Neural progenitor cell (in vitro differentiated cells): ENCODE data around the gene MLH1. TPM values are rescaled to one million over a fixed set of nuclear protein-coding genes. Genes with fewer than 3 reads are reported as not detected.

Experiments used
- DNase-seq: peaks from one replicate; pipeline ENCODE4 v3.0.0-alpha.2; 2016; ENCODE audit warnings: low spot score
- H2AFZ ChIP-seq: fragments of 200-600 bp; sonication (generic); replicated peaks from 2 replicates; pipeline ENCODE4 v1.6.1; 2016; ENCODE audit warnings: antibody characterized with exemption
- H3F3A ChIP-seq: fragments of 200-600 bp; sonication (generic); 2 replicates; pipeline ENCODE4 v1.6.1; 2016; ENCODE audit warnings: antibody characterized with exemption, low read depth
- H3K27ac ChIP-seq: fragments of 200-600 bp; sonication (generic); 2 replicates; pipeline ENCODE4 v1.5.1; 2016; ENCODE audit warnings: mild to moderate bottlenecking
- H3K27me3 ChIP-seq: fragments of 200-600 bp; sonication (generic); 2 replicates; pipeline ENCODE4 v1.6.1; 2016; ENCODE audit warnings: mild to moderate bottlenecking, moderate library complexity
- H3K36me3 ChIP-seq: fragments of 200-600 bp; sonication (generic); 2 replicates; pipeline ENCODE4 v1.5.1; 2016
- H3K4me1 ChIP-seq: fragments of 200-600 bp; sonication (generic); 2 replicates; pipeline ENCODE4 v1.6.1; 2016; ENCODE audit warnings: mixed run types
- H3K4me2 ChIP-seq: fragments of 200-600 bp; sonication (generic); 2 replicates; pipeline ENCODE4 v1.6.1; 2016
- H3K4me3 ChIP-seq: fragments of 200-600 bp; sonication (generic); 2 replicates; pipeline ENCODE4 v1.5.1; 2016
- H3K79me2 ChIP-seq: fragments of 200-600 bp; sonication (generic); 2 replicates; pipeline ENCODE4 v1.6.1; 2016; ENCODE audit warnings: low read depth
- H3K9ac ChIP-seq: fragments of 200-600 bp; sonication (generic); 2 replicates; pipeline ENCODE4 v1.6.1; 2016
- H3K9me3 ChIP-seq: fragments of 200-600 bp; sonication (generic); 2 replicates; pipeline ENCODE4 v1.5.1; 2016; ENCODE audit warnings: low read depth
- H4K20me1 ChIP-seq: fragments of 200-600 bp; sonication (generic); 2 replicates; pipeline ENCODE4 v1.6.1; 2016; ENCODE audit warnings: low read depth
- H3K27ac Mint-ChIP-seq: 3 replicates; pipeline ENCODE4 v1.8.0; 2021; ENCODE audit warnings: mixed read lengths
- H3K27me3 Mint-ChIP-seq: 2 replicates; pipeline ENCODE4 v1.8.0; 2022; ENCODE audit warnings: low read depth, mild to moderate bottlenecking, inconsistent platforms, moderate library complexity, mixed read lengths; ENCODE audit not compliant: insufficient read depth
- H3K36me3 Mint-ChIP-seq: 3 replicates; pipeline ENCODE4 v1.8.0; 2021; ENCODE audit warnings: mixed read lengths
- H3K4me1 Mint-ChIP-seq: 3 replicates; pipeline ENCODE4 v1.8.0; 2021; ENCODE audit warnings: mixed read lengths
- H3K4me3 Mint-ChIP-seq: 3 replicates; pipeline ENCODE4 v1.8.0; 2021; ENCODE audit warnings: mild to moderate bottlenecking, moderate library complexity, mixed read lengths
- H3K9me3 Mint-ChIP-seq: 3 replicates; pipeline ENCODE4 v1.8.0; 2020; ENCODE audit warnings: mixed read lengths
- EZH2 ChIP-seq: fragments of 200-600 bp; sonication (generic); IDR thresholded peaks from 2 replicates; pipeline ENCODE4 v1.6.1; 2017; ENCODE audit warnings: antibody characterized with exemption, mild to moderate bottlenecking, moderate library complexity
- EZH2phosphoT487 ChIP-seq: fragments of 200-600 bp; sonication (generic); IDR thresholded peaks from 2 replicates; pipeline ENCODE4 v1.6.1; 2017; ENCODE audit warnings: antibody characterized with exemption
- total RNA-seq: library from RNA; depleted of rRNA; stranded (reverse); fragments of >200 nt; gene quantifications from 2 replicates; pipeline ENCODE4 v1.2.3, GENCODE V29; 2015; ENCODE audit warnings: low replicate concordance
- TF ChIP-seq, protein P1 (sequence below): fragments of 200-600 bp; sonication (generic); IDR thresholded peaks from 2 replicates; pipeline ENCODE4 v1.5.1; 2017; ENCODE audit warnings: antibody characterized with exemption, mild to moderate bottlenecking

Gene MLH1
- total RNA-seq, 1 donor from 2014 or later: 71.1 TPM

DNA sequence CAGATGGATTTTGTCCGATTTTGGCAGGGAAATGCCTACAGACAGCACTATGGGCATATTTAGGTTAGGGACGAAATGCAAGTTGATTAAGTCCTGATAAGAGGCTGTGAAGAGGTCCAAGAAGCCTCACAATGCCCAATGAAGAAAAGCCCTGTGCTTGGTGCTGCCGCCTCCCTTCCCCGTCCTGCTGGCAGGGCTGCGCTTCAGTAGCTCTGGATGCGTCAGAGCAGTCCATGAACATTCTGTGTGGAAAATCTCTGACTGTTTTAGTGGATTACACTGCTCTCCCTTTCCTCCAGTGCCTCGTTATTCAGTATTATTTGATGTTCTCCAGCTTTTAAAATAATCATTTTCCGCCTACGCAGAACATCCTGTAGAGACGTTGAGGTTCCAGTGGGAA lies 39.6 kb downstream of the MLH1 start:
- Histone ChIP-seq H3K4me3 (no peak overlapping the region), H3F3A (no peaks in the 10 kb centered on the region), H3K9ac (no peak overlapping the region), H4K20me1 (no peaks in the 10 kb centered on the region), H3K9me3 (no peaks in the 10 kb centered on the region), H3K27ac (no peak overlapping the region), H3K4me2 (no peak overlapping the region), H3K36me3 (peaks cover 35% of the 10 kb centered on the region), H3K4me1 (peaks cover 3% of the 10 kb centered on the region), H3K27me3 (no peaks in the 10 kb centered on the region), H3K79me2 (no peaks in the 10 kb centered on the region), H2AFZ (no peak overlapping the region)
- H3K36me3 Mint-ChIP-seq: peaks cover 52% of the 10 kb centered on the region
- H3K27me3 Mint-ChIP-seq: peaks cover 2% of the 10 kb centered on the region
- no peak overlapping the region for H3K4me3 Mint-ChIP-seq
- H3K27ac Mint-ChIP-seq: no peak overlapping the region
- H3K9me3 Mint-ChIP-seq: peaks cover 23% of the 10 kb centered on the region
- TF ChIP-seq, protein P1, sequence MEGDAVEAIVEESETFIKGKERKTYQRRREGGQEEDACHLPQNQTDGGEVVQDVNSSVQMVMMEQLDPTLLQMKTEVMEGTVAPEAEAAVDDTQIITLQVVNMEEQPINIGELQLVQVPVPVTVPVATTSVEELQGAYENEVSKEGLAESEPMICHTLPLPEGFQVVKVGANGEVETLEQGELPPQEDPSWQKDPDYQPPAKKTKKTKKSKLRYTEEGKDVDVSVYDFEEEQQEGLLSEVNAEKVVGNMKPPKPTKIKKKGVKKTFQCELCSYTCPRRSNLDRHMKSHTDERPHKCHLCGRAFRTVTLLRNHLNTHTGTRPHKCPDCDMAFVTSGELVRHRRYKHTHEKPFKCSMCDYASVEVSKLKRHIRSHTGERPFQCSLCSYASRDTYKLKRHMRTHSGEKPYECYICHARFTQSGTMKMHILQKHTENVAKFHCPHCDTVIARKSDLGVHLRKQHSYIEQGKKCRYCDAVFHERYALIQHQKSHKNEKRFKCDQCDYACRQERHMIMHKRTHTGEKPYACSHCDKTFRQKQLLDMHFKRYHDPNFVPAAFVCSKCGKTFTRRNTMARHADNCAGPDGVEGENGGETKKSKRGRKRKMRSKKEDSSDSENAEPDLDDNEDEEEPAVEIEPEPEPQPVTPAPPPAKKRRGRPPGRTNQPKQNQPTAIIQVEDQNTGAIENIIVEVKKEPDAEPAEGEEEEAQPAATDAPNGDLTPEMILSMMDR: no peak
- TF ChIP-seq EZH2phosphoT487 (no peak), EZH2 (no peak)
- H3K4me1 Mint-ChIP-seq: no peaks in the 10 kb centered on the region
- DNase-seq: no peak

DNA sequence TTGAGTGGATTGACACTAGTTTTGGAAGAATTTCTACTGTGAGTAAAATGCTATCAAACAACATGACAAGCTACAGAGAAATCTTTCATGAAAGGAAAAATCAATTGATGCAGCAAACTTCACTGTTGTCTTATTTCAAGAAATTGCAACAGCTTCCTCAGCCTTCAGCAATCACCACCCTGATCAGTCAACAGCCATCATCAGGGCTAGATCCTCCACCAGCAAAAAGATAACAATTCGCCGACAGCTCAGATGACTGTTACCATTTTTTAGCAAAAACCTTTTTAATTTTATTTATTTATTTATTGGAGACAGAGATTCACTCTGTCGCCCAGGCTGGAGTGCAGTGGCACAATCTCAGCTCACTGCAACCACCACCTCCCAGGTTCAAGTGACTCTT lies 44.0 kb downstream of the MLH1 start:
- no peak overlapping the region for H2AFZ ChIP-seq
- H3K36me3 ChIP-seq: peaks cover 35% of the 10 kb centered on the region
- peaks cover 69% of the 10 kb centered on the region for H3K36me3 Mint-ChIP-seq
- no peaks in the 10 kb centered on the region for H4K20me1 ChIP-seq
- H3K9ac ChIP-seq: no peak overlapping the region
- no peak overlapping the region for H3K27ac ChIP-seq
- H3K79me2 ChIP-seq: no peaks in the 10 kb centered on the region
- no peaks in the 10 kb centered on the region for H3K27me3 ChIP-seq
- TF ChIP-seq, protein P1: no peak
- TF ChIP-seq EZH2phosphoT487 (no peak), EZH2 (no peak)
- no peak overlapping the region for H3K4me2 ChIP-seq
- peaks cover 23% of the 10 kb centered on the region for H3K9me3 Mint-ChIP-seq
- no peak overlapping the region for H3K27ac Mint-ChIP-seq
- no peaks in the 10 kb centered on the region for H3K9me3 ChIP-seq
- H3K27me3 Mint-ChIP-seq: peaks cover 2% of the 10 kb centered on the region
- peaks cover 6% of the 10 kb centered on the region for H3K4me1 ChIP-seq
- H3K4me3 Mint-ChIP-seq: no peak overlapping the region
- no peak for DNase-seq
- H3K4me1 Mint-ChIP-seq: no peaks in the 10 kb centered on the region
- no peak overlapping the region for H3K4me3 ChIP-seq
- H3F3A ChIP-seq: no peaks in the 10 kb centered on the region

DNA sequence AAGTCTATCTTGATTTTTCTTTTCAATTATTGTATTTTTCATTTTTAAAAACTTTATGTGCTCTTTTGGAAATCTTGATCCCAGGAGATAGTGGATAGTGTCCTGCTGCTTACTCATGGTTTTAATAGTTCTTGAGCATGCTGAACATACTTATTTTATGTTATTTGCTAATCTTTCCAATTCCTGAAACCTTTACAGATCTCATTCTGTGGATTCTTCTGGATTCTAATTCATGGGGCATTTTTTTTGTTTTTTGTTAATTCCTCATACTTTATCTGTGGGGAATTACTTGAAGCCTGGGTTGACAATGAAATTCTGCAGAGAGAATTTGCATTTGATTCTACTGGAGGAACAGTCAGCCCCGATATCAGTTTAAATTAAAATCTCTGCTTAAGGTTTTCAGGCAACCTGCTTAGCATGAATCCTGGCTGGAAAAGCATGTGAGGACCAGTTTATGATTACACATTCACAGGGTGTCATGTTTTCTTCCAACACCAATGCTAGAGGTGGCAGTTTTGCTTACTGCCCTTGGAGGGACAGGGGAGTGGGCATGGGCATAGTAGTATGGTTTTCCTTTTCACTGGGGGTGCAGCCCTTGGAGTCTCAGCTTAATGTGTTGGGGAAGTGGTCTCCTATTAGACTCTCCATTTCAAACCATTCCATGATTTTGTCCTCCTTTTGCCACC lies 46.0 kb downstream of the MLH1 start:
- DNase-seq: no peak
- Mint-ChIP-seq H3K27ac (no peak overlapping the region), H3K36me3 (peaks cover 61% of the 10 kb centered on the region), H3K4me3 (no peak overlapping the region), H3K27me3 (no peaks in the 10 kb centered on the region), H3K4me1 (no peaks in the 10 kb centered on the region), H3K9me3 (peaks cover 23% of the 10 kb centered on the region)
- no peaks in the 10 kb centered on the region for H3K9me3 ChIP-seq
- H3K4me2 ChIP-seq: no peak overlapping the region
- H3K79me2 ChIP-seq: no peaks in the 10 kb centered on the region
- TF ChIP-seq, protein P1: no peak
- no peak for TF ChIP-seq EZH2phosphoT487
- no peak for TF ChIP-seq EZH2
- H3K4me3 ChIP-seq: no peak overlapping the region
- H3K4me1 ChIP-seq: peaks cover 6% of the 10 kb centered on the region
- H3K36me3 ChIP-seq: peaks cover 27% of the 10 kb centered on the region
- H2AFZ ChIP-seq: no peak overlapping the region
- no peaks in the 10 kb centered on the region for H3K27me3 ChIP-seq
- no peaks in the 10 kb centered on the region for H3F3A ChIP-seq
- no peak overlapping the region for H3K27ac ChIP-seq
- H3K9ac ChIP-seq: no peak overlapping the region
- no peaks in the 10 kb centered on the region for H4K20me1 ChIP-seq
